T1000 (cell line): ENCODE results near the gene TMPRSS13.
"Not testable (repeated sequence)": the region's sequence is repeated elsewhere in the genome, so short reads cannot be mapped to it uniquely, and the experiment has no call there.

Source experiments
- DNase-seq: peaks from one replicate; lab custom pipeline; 2025; ENCODE audit warnings: mixed read lengths; lab: John Stamatoyannopoulos, UW

Gene TMPRSS13

DNA sequence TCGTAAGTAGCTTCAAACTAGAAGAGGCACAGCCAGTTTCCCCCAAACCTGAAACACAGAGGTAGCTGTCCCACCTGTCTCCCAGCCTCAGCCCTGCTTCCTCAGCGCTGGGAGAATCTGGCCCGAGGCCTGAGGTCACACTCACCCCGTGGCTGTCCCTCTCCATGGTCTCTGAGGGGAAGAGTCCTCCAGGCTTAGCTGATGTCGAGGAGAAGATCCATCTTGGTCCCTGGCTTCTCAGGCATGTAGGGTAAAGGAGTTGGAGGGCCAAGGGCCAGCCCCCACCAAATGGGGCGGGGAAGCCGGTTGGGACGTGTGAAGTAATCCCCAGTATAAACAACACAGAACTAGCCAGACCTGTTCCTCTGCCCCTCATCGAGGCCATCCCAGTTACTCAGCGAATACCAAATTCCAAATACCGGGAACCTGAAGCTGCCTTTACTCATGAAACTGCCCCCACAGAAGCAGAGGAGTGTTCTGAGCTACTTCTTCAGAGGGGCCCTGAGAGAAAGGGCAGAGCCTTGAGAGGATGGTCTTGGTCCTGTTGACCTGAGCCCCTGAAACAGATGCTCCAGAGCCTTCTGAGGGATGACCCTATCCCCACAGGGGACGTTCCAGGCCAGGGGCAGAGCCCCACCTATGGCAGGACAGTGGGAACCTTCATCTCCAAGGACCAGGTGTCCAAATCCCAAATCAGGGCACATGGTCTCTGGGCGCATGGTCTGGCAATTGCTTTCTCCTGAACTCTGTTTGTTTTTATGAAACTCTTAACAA lies at the start of gene TMPRSS13:
Gene TMPRSS13, minus strand, starts transcription at position 261 of the 774 bp plus-strand sequence. Its CDS starts 95 bp downstream, at position 166.
- DNase-seq, result no peak

DNA sequence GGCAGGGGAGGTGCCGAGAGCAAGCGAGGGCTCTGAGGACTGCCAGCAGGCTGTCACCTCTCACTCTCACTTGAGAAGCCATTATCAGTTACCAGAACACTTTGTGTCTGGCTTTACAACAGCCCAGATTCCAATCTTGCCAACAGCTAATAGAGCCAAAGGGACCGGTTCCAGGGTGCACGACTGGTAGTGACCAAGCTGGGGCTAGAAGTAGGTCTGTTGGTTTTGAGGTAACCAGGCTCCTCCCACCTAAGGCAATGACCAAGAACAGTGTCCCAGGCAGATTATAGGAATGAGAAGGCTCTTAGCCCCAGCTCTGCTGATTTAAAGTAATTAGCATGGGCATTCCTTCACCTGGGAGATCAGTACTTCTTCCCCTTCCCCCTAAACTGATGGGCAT lies 49.8 kb upstream of the TMPRSS13 start:
- DNase-seq, result no peak

DNA sequence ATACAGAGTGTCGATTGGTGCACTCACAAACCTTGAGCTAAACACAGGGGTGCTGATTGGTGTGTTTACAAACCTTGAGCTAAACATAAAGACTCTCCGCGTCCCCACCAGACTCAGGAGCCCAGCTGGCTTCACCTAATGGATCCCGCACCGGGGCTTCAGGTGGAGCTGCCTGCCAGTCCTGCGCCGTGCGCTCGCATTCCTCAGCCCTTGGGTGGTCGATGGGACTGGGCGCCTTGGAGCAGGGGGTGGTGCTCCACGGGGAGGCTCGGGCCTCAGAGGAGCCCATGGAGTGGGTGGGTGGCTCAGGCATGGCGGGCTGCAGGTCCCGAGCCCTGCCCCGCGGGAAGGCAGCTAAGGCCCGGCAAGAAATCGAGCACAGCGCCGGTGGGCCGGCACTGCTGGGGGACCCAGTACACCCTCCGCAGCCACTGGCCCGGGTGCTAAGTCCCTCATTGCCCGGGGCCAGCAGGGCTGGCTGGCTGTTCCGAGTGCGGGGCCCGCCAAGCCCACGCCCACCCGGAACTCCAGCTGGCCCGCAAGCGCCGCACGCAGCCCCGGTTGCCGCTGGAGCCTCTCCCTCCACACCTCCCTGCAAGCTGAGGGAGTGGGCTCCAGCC lies 49.2 kb upstream of the TMPRSS13 start:
- DNase-seq, result not testable (repeated sequence)

DNA sequence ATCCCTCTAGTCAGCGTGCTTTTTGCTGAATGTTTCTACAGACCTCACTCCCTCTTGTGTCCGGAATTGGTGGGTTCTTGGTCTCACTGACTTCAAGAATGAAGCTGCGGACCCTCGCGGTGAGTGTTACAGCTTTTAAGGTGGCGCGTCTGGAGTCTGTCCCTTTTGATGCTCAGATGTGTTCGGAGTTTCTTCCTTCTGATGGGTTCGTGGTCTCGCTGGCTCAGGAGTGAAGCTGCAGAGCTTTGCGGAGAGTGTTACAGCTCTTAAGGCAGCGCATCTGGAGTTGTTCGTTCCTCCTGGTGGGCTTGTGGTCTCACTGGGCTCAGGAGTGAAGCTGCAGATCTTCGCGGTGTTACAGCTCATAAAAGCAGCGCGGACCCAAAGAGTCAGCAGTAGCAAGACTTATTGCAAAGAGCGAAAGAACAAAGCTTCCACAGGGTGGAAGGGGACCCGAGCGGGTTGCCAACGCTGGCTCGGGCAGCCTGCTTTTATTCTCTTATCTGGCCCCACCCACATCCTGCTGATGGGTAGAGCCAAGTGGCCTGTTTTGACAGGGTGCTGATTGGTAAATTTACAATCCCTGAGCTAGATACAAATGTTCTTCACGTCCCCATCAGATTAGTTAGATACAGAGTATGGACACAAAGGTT lies 48.5 kb upstream of the TMPRSS13 start:
- not testable (repeated sequence) for DNase-seq

DNA sequence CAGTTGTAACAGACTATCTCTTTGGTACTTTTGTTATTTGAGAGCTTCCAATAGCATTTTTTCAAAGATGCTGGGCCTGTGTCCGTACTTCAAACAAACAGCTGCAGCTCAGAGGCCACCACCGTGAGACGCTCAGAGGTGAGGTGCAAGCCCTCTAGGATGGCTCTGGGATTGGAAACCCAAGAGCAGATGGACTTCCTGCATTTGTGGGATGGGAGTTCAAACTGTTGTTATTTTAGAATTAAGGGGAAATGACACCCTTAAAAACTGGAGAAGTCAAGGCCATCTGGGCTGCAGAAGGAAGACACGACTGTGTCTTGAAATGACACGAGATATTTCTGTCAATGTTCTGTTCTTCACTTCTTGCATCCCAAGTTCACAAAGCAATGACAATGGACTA lies 47.8 kb upstream of the TMPRSS13 start:
- no peak for DNase-seq

DNA sequence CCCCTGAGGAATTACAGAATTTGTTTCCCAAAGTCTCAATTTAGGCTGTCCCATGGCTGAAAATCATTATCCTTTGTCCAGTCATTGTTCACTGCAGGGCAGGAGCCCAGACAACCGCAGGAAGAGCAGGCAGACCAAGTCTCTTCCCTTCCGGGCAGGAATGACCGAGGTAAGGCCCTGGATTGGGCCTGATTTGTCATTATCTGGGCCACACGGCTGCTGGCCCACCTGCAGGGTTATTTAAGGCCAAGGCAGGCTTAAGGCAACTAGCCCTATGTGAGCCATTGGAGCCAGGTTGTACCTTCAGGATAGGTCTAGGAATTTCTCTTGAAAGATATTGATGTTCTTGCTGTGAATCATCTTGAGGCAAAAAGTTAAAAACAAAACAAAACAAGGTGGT lies 47.2 kb upstream of the TMPRSS13 start:
- no peak for DNase-seq

DNA sequence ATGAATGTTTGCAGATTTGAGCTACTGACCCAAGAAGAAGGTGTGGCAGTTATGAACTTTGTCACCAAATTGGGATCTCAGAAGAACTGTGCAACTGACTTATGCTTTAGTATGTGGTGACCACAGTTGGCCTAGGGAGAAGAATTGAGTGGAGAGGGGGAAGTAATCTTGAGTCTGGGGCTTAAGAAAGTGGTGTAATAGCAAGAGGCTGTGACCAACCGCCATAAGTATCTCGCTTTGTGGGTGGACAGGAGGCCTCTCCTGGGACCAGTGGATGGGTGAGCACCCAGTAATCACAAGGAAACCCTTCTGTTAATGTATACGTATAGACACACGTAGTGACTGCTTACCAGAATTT lies 44.3 kb upstream of the TMPRSS13 start:
- no peak for DNase-seq

DNA sequence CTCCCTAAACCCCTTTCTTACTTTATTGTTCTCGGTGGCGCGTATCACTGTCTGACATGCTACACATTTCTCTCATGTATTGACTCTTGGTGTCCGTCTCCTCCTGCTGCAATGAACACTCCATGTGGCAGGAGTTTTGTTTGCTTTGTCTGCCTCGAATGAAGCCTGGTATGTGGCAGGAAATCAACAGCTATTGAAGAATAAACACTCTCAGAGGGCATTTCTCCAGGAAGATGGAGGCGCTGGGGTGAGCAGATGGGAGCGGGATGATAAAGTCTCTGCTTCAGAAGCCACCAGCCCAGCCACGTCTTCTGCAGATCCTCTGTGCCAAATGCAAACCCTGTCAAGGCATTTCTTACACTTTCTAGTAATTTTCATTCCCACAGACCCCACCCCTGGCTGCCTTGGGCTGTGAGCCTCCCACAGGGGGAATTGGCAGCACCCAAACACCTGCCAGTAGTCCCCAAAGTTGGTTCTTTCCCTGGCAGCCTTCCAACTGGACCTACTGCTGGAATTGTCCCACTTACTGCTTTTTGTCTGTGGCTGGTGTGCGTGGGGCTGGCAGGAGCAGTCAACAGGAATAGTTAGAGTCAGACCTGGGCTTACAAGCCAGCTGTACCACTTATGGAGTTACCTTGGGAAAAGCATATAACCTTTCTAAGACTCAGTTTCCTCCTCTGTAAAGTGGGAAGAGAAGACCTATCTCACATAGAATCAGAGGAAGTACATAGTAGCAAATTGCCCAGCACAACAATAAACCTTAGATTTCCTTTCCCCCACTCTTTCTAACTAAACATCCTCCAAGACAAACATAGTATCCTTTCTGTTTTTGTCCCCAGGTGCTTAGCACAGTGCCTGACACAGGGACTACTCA lies 43.7 kb upstream of the TMPRSS13 start:
- DNase-seq, result no peak

DNA sequence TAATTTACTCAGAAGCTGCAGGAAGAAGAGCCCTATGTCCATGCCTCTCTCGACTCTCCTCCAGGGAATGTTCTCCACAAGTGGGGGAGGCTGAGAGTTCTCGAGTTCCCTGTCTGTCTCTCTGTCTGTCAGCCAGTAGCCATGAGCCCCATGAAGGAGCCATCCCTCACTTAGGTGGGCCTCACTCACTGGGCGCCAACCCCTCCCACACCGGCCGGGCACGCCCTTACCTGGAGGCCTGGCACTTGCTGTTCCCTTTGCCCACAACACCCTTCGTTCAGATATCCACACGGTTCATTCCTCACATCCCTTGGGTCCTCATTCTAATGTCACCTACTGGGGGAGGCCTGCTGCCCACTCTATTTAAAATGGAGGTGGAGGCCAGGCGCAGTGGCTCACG lies 42.8 kb upstream of the TMPRSS13 start:
- DNase-seq, result no peak

DNA sequence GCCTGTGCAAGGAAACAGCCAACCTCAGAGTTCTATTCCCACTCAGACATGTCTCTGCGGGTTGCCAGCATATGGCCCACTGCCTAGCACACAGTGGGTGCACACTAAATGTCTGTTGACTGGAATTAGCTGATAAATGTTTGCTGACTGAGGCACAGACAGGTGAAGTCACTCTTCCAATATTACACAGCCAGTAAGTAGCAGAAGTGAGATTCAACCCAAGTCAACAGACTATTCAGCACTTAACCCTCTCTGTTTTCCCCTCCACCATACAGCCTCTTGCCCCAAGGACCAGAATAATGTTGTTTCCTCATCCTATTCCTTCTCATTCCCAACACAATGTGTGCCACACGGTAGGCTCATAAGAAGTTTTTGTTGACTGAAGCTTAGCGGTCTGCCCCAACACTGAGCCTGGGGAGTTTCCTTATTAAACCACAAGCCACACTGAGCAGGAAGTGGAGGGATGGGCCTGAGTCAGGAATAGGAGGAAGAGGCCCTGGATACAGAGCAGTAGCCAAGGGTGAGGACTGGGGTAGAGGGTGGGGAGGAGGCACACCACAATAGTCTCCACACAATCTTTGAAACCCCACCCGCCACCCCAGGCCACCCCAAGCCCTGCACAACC lies 41.3 kb upstream of the TMPRSS13 start:
- DNase-seq, result no peak

DNA sequence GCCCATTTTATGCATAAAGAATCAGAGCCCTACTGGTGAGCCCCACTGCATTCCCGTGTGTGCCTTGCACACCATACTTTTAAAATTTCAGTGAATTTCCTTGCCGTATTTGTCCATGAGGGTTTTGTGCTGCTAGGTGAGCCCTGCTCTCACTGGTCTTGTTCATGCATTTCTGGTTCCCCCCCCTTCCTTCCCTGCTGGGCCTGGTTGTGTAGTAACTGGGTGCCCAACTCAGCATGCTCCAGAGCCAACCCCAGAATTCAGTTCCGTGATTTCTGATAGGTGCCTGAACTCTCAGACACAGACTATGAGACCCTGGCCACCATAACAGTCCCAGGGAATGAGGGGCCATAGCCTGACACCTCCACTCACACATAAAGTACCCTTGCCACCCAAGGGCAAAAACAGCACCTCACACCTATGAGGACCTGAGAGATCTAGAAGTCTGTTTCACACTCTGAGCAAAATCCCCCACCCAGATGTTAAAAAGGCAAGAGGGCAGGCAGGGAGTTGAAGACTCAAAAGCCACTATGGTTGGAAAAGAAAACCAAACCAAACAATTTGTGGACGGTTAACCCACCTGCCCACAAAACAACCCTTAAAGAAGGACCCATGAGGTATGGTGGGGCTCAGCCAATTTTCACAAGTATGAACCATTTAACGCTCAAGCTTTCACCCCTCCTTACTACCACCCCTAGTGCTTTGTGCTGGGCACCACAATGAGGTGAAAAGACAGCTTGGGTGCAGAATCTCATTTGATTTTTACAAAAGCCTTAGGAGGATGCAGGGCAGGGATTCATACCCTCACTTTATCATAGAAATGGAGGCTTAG lies 40.2 kb upstream of the TMPRSS13 start:
- DNase-seq, result no peak

DNA sequence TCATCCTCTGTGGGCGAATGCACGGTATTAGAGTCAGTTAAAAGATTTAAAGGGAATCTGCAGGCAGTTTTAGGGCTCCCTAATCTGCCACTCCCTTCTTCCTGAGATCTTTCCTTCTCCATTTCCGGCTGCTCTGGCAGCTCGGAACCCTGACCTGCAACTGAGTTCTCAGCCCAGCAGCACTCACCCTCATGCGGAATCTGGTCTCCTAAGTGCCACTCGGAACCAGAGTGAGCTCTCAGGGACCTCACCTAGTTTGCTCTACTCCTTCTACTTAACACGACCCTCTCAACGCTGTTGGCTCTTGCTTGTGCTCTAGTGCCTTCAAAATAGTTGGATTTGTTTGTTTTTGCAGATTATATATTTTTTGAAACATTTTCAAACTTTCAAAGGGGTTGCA lies 37.7 kb upstream of the TMPRSS13 start:
- DNase-seq, result no peak

DNA sequence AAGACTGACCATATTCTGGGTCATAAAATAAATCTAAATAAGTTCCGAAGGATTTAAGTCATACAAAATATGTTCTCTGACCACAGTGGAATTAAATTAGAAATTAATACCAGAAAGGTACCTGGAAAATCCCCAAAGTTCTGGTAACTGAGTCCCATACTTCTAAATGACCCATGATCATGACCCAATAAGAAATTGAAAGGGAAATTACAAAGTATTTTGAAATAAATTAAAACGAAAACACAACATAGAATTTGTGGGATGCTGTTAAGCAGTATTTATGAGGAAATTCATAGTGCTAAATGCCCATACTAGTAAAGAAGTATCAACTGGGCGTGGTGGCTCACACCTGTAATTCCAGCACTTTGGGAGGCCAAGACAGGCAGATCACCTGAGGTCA lies 33.6 kb upstream of the TMPRSS13 start:
- no peak for DNase-seq

DNA sequence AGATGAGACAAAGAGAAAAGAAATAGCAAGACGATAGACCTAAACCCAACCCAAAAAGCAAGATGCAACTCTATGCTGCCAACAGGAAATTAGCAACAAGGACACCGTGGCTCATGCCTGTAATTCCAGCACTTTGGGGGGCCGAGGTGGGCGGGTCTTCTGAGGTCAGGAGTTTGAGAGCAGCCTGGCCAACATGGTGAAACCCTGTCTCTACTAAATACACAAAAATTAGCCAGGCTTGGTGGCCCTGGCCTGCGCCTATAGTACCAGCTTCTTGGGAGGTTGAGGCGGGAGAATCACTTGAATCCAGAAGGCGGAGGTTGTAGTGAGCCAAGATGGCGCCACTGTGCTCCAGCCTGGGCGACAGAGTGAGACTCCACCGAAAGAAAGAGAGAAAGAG lies 32.7 kb upstream of the TMPRSS13 start:
- DNase-seq, result no peak

DNA sequence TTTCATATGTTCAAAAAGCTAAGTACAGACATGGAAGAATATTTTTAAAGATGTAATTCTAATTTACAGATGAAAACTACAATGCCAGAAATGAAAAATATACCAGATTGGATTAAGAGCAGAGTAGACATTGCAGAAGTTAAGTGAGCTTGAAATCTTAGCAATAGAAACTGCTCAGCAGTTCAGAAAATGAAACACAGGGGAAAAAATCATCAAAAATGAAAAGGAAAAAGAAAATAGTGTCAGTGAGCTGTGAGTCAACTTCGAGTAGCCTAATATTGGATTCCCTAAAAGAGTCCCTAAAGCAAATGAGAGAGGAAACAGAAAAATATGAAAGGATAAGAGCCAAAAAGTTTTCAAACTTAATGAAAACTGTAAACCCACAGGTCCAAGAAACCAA lies 31.2 kb upstream of the TMPRSS13 start:
- DNase-seq, result no peak

DNA sequence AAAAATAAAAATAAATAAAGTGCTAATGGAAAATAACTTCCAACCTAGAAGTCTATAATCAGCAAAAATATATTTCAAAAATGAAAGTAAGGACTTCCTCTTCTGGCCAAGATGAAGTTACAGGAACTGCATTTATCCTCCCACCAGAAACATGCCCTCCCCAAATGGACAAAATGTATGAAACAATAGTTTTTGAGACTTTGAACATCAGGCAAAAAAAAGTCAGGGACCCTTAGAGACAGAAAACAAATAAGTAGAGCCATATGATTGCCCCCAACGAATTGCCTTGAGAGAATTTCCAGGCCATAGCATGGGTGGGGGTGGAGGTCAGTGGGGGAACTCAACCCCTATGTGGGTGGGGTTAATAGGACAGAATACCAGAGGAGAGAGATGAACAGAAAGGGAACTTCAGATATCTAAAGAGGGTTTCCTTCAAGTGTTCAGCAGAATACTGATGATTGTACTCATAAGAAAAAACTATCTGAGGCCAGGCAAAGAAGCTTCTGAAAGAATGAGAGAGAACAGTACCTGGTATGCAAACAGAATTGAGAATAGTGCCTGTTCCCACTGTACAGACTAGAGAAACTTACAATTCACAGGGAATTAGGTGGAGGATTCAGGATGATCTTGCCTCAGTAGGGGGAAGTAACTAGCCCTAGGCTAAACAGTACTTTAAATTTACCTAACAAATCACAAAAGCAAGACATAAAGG lies 30.4 kb upstream of the TMPRSS13 start:
- DNase-seq, result no peak

DNA sequence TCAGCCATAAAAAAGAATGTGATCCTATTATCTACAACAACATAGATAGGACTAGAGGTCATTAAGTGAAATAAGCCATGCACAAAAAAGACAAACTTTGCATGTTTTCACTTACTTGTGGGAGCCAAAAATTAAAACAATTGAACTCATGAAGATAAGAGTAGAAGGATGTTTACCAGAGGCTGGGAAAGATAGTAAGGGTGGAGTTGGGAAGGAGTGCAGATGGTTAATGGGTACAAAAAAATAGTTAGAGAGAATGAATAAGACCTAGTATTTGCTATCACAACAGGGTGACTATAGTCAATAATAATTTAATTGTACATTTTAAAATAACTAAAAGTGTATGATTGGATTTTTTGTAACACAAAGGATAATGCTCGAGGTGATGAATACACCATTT lies 29.7 kb upstream of the TMPRSS13 start:
- no peak for DNase-seq

DNA sequence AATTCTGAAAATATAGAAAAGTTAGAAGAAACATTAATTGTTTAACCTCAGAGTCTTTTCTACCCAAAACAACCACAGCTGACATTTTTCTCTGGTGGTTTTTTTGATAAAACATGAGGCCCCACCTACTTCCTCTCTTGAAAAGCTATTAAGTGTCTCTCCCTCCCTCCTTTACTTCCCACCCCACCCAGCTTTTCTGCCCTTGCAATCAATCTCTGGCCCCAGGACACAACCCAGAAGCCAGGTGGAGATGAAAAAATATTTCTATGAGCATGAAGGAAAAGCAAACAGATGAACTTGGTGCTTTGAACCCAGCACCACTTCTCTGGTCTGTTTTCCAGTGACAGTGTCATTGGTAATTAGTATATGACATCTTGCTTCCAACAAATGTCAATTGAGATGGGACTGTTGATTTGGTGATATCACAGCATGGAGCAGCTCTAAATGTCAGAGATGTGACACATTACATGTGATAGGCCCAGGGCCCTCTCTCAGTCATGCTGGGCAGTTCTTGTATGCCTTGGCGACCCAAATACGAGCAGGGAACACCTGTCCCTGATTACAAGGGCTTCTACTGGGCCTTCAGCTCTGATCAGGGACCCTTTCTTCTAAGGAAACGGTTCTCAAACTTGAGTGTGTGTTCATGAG lies 23.9 kb upstream of the TMPRSS13 start:
- DNase-seq, result no peak

DNA sequence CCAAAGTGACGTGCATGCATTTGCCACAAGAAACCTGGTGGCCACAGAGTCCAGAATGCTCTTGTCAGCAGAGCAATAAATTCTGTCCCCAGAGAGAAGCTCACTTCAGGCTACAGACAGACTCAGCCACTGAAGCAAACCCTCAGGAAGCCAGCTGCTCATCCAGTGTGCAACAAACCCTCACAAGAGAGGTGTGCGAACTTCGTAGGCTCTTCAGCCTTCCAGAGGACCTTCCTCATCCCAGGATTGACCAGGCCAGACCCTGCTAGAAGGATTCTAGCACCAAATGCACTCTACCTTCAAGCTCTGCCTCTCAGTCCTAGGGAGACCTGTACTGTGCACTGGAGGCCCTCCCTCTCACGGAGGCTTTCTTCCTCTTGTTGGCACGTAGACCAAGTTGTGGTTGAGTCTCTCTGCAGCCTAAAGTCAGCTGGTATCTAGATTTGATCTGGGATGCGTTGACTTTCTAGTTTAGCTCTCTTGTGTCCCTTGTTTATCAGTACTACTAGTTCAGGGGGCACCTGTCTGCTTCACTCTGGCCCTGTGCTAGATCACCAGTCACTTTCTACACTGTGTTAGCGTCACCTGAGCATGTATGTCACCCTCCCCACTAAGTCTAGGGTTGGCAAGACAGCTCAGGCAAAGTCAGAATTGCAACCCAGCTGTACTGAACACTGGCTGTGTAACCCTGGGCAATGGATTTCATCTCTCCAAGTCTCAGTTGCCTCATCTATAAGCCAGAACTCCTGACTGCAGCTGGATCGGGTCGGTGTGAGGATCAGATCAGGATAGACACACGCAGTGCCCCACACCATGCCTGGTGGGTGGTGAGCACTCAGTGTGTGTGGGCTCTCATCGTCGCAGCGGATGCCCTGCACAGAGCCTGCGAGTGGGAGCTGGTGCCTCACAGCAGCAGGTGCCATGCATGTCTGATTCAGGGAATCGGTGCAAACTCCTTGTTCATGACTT lies 22.1 kb upstream of the TMPRSS13 start:
- DNase-seq, result no peak
